Erythroblast (primary cell): ENCODE data around the gene AIPL1.

Source experiments
- GATA1 ChIP-seq: IDR thresholded peaks from 2 replicates; pipeline ENCODE4 v1.6.1; 2011; ENCODE audit warnings: low read depth, mild to moderate bottlenecking, control low read depth, low read length, moderate library complexity
- POLR2A ChIP-seq: IDR thresholded peaks from 2 replicates; pipeline ENCODE4 v1.6.1; 2011; ENCODE audit warnings: mild to moderate bottlenecking, low read length

DNA sequence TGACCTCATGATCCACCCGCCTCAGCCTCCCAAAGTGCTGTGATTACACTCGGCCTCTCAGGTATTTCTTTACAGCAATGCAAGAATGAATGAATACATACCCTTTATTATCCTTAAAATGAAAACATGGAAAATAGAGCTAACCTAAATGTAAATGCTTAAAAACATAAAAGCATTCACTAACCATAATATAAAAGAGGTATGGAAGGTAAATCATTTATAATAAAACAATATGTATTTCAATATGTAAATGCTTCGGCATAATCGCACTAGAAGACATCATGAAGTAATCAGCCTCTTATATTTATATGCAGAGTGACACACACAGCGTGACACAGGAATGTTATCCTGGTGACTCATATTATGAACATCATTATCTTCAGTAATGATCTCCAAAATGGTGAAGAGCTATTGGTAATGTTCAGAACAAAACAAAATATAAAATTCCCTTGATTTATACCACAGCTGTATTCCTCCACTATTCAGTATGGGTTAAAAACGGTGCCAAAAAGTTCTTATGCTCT, 53.9 kb downstream of the AIPL1 start:
- TF ChIP-seq POLR2A = no peak
- TF ChIP-seq GATA1 = no peak
